Esophagus muscularis mucosa (tissue), 3 donors: ENCODE results near the gene CD34.

Experiments used
- CTCF ChIP-seq, 3 experiments: fragments of 200-600 bp in 2 of 3; fragments of 450-650 bp in 1 of 3; sonication (generic) in 2 of 3; IDR thresholded peaks; one replicate each; pipeline ENCODE4 v1.5.1; 2017 to 2019; ENCODE audit warnings: antibody characterized with exemption in 3 of 3, mild to moderate bottlenecking in 2 of 3, moderate library complexity in 1 of 3
- POLR2A ChIP-seq: fragments of 450-650 bp; IDR thresholded peaks from one replicate; pipeline ENCODE4 v1.6.1; 2017; ENCODE audit warnings: antibody characterized with exemption, moderate library complexity, mild to moderate bottlenecking, low read depth

- TF ChIP-seq CTCF (IDR thresholded peaks at IDR 0.05) = no peak
- TF ChIP-seq POLR2A = no peak
Measured at GRCh38 chr1:207851696-207852095, 59.2 kb downstream of the CD34 start.
